Measurements from ENCODE around the gene TEX44. TPM values are rescaled to one million over a fixed set of nuclear protein-coding genes. Genes with fewer than 3 reads are reported as not detected.
"Not testable (repeated sequence)": the region's sequence is repeated elsewhere in the genome, so short reads cannot be mapped to it uniquely, and the experiment has no call there.

The TEX44 gene
- total and polyA plus RNA-seq, 3 experiments from 2014 or later = not detected

DNA sequence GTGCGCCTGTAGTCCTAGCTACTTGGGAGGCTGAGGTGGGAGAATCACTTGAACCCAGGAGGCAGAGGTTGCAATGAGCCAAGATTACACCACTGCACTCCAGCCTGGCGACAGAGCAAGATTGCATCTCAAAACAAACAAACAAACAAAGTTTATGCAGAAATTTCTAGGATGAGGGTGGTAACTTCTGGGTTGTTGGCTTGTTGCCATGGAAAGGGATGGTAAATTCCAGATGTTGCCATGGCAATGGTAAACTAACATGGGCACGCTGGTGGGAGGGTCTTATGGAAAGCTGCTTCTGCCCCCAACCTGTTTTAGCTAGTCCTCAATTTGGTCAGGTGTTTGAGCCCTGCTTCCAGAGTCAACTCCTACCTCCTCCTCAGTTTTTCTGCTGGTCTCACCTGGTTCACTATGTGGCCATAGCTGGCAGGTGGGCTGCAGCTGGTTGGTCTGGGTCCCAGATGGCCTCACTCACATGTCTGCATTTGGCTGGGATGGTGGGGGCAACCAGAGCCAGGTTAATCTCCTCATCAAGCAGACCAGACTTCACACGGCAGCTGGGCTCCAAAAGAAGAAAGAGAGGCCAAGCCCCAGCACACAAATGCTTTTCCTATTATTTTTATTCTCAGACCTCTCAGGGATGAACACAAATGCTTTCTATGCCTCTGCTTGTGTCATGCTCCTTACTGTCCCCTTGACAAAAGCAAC, 26.6 kb upstream of the TEX44 start:
- H3K4me3 Mint-ChIP-seq = no peak overlapping the region
- no peaks in the 10 kb centered on the region for H3K27me3 Mint-ChIP-seq
- no peaks in the 10 kb centered on the region for H3K36me3 Mint-ChIP-seq
- no peaks in the 10 kb centered on the region for H3K9me3 ChIP-seq (ENCODE audit: low read length)
- no peaks in the 10 kb centered on the region for H3K36me3 ChIP-seq (ENCODE audit: insufficient read depth, low read length)
- CTCF ChIA-PET = interaction anchor here (1.4 kb wide), 1 partner anchor 8 kb away, joined by 3 read pairs; no protein-coding TSS in a partner anchor
- no peak overlapping the region for H3K27ac ChIP-seq (ENCODE audit: low read depth, low read length)
- no peaks in the 10 kb centered on the region for H3K4me1 Mint-ChIP-seq
- POLR2A ChIA-PET = no interaction called here
- no peak for DNase-seq
- H3K9me3 Mint-ChIP-seq = no peaks in the 10 kb centered on the region
- H3K4me3 ChIP-seq (ENCODE audit: low read length) = no peak overlapping the region
- H3K27ac Mint-ChIP-seq = no peak overlapping the region
- no peaks in the 10 kb centered on the region for H3K27me3 ChIP-seq (ENCODE audit: insufficient read depth, low read length, poor library complexity, severe bottlenecking)
- H3K4me1 ChIP-seq (ENCODE audit: insufficient read depth, low read length) = no peaks in the 10 kb centered on the region

DNA sequence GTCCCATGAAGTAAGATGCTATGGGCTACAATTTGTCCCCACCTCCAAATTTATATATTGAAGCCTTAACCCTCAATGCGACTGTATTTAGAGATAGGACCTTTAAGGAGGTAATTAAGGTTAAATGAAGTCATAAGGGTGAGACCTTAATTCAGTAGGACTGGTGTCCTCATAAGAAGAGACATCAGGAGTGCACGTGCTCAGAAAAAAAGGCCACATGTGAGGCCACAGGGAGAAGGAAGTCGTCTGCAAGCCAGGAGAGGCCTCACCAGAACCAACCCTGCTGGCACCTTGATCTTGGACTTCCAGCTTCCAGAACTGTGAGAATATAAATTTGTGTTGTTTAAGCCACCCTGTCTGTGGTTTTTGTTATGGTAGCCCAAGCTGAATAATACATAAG, 25.5 kb upstream of the TEX44 start:
- H3K27ac ChIP-seq (ENCODE audit: low read depth, low read length) = no peak overlapping the region
- H3K4me1 ChIP-seq (ENCODE audit: insufficient read depth, low read length) = no peaks in the 10 kb centered on the region
- DNase-seq = no peak
- Mint-ChIP-seq H3K4me3 (no peak overlapping the region), H3K27ac (peak overlapping the region in 1 of 8 donors; percentile 75), H3K27me3 (no peaks in the 10 kb centered on the region), H3K4me1 (no peaks in the 10 kb centered on the region), H3K9me3 (no peaks in the 10 kb centered on the region), H3K36me3 (no peaks in the 10 kb centered on the region)
- no peaks in the 10 kb centered on the region for H3K9me3 ChIP-seq (ENCODE audit: low read length)
- no peaks in the 10 kb centered on the region for H3K27me3 ChIP-seq (ENCODE audit: insufficient read depth, low read length, poor library complexity, severe bottlenecking)
- ChIA-PET POLR2A (no interaction called here), CTCF (no interaction called here)
- no peaks in the 10 kb centered on the region for H3K36me3 ChIP-seq (ENCODE audit: insufficient read depth, low read length)
- H3K4me3 ChIP-seq (ENCODE audit: low read length) = no peak overlapping the region

- H3K4me3 ChIP-seq (ENCODE audit: low read length) = no peak overlapping the region
- no peak overlapping the region for H3K27ac ChIP-seq (ENCODE audit: low read depth, low read length)
- no peaks in the 10 kb centered on the region for H3K9me3 ChIP-seq (ENCODE audit: low read length)
- Mint-ChIP-seq H3K27me3 (no peaks in the 10 kb centered on the region), H3K4me1 (no peaks in the 10 kb centered on the region), H3K4me3 (no peak overlapping the region), H3K9me3 (no peaks in the 10 kb centered on the region), H3K27ac (no peak overlapping the region), H3K36me3 (no peaks in the 10 kb centered on the region)
- no peaks in the 10 kb centered on the region for H3K4me1 ChIP-seq (ENCODE audit: insufficient read depth, low read length)
- no peak for DNase-seq
- H3K27me3 ChIP-seq (ENCODE audit: insufficient read depth, low read length, poor library complexity, severe bottlenecking) = no peaks in the 10 kb centered on the region
- POLR2A ChIA-PET = no interaction called here
- CTCF ChIA-PET = interaction anchor here (1.4 to 1.8 kb wide), 2 partner anchors 33 to 51 kb away, joined by 3 to 6 read pairs; no protein-coding TSS in a partner anchor
- no peaks in the 10 kb centered on the region for H3K36me3 ChIP-seq (ENCODE audit: insufficient read depth, low read length)
Observed at GRCh38 chr2:231568098-231568784, 24.4 kb upstream of the TEX44 start.

DNA sequence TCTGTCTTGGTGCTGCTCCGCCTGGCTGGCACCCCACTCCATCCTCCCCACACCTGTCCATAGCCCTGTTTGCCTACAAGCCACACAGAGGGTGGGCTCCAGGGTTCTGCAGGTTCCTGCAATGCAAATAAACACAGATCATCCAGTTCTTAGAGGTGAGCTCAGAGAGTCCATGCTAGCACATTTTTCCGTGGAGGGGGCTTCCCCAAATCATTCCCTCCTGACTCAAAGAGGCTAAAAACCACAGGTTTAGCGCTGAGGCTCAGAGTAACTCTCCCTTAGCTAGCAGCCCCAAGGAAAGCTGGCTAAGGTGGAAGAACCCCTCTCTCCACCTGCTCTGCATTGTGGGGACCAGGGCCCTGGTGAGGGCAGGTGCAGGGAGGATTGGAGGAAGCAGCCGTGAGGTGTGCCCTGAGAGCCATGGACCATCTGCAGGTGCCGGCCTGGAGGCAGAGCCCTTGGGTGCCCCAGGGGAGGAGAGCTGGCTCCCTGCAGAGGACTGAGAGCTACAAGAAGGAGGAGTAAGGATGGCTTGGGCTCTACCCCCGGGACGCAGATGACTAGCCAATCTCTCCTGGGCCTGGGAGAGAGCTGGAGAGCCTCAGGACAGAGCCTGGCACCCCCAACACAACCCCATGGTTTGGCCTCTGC, 23.8 kb upstream of the TEX44 start:
- Mint-ChIP-seq H3K27ac (peak overlapping the region in 1 of 8 donors; percentile 59), H3K4me3 (no peak overlapping the region), H3K9me3 (no peaks in the 10 kb centered on the region), H3K27me3 (no peaks in the 10 kb centered on the region), H3K36me3 (no peaks in the 10 kb centered on the region), H3K4me1 (no peaks in the 10 kb centered on the region)
- H3K27ac ChIP-seq (ENCODE audit: low read depth, low read length) = no peak overlapping the region
- DNase-seq = no peak
- CTCF ChIA-PET = interaction anchor here (1.4 to 1.8 kb wide), 2 partner anchors 33 to 51 kb away, joined by 3 to 6 read pairs; no protein-coding TSS in a partner anchor
- POLR2A ChIA-PET = no interaction called here
- no peaks in the 10 kb centered on the region for H3K27me3 ChIP-seq (ENCODE audit: insufficient read depth, low read length, poor library complexity, severe bottlenecking)
- no peaks in the 10 kb centered on the region for H3K36me3 ChIP-seq (ENCODE audit: insufficient read depth, low read length)
- no peak overlapping the region for H3K4me3 ChIP-seq (ENCODE audit: low read length)
- no peaks in the 10 kb centered on the region for H3K9me3 ChIP-seq (ENCODE audit: low read length)
- no peaks in the 10 kb centered on the region for H3K4me1 ChIP-seq (ENCODE audit: insufficient read depth, low read length)

GRCh38 chr2:231570915-231571314, 21.7 kb upstream of the TEX44 start:
- peak overlapping the region in 1 of 8 donors; percentile 24 for H3K27ac Mint-ChIP-seq
- not testable (repeated sequence) for H3K36me3 ChIP-seq (ENCODE audit: insufficient read depth, low read length); H3K36me3 Mint-ChIP-seq; H3K4me1 Mint-ChIP-seq; H3K27me3 ChIP-seq (ENCODE audit: insufficient read depth, low read length, poor library complexity, severe bottlenecking); H3K27me3 Mint-ChIP-seq; H3K27ac ChIP-seq (ENCODE audit: low read depth, low read length); H3K9me3 Mint-ChIP-seq; H3K4me3 Mint-ChIP-seq; DNase-seq; H3K9me3 ChIP-seq (ENCODE audit: low read length); H3K4me1 ChIP-seq (ENCODE audit: insufficient read depth, low read length); H3K4me3 ChIP-seq (ENCODE audit: low read length)
- ChIA-PET POLR2A (interaction anchor here (0.7 kb wide), 1 partner anchor 54 kb away, joined by 6 read pairs; no protein-coding TSS in a partner anchor), CTCF (interaction anchor here (1.3 kb wide), 1 partner anchor 31 kb away, joined by 5 read pairs; no protein-coding TSS in a partner anchor)

DNA sequence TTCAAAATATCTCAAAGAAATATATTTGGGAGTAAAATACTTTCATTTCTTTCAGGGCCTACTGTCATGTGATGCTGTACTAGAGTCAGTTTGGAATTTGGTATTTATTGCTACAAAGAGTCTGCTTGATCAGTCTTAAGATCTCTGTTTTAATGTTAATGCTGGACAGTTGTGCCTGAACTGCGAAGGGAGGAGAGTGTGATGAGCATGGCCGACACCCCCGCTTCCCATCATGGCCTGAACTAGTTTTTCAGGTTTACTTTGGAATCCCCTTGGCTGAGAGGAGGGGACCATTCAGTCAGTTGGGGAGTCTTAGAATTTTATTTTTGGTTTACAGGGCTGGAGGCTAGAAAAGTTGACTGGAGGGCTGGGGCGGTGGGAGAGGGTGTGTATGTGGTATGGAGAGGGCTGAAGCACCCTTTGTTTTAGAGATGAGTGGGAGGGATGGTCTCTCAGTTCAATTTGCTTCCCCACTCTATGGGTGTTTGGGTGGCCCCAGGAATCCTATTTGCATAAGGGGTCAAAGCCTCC, 20.9 kb upstream of the TEX44 start:
- Mint-ChIP-seq H3K27me3 (peaks cover 0 to 2% of the 10 kb centered on the region in 2 donors), H3K9me3 (no peaks in the 10 kb centered on the region), H3K36me3 (no peaks in the 10 kb centered on the region), H3K27ac (peak overlapping the region in 1 of 8 donors; percentile 84), H3K4me3 (no peak overlapping the region), H3K4me1 (no peaks in the 10 kb centered on the region)
- no peaks in the 10 kb centered on the region for H3K9me3 ChIP-seq (ENCODE audit: low read length)
- H3K27ac ChIP-seq (ENCODE audit: low read depth, low read length) = no peak overlapping the region
- H3K4me3 ChIP-seq (ENCODE audit: low read length) = no peak overlapping the region
- H3K27me3 ChIP-seq (ENCODE audit: insufficient read depth, low read length, poor library complexity, severe bottlenecking) = no peaks in the 10 kb centered on the region
- POLR2A ChIA-PET = no interaction called here
- no peaks in the 10 kb centered on the region for H3K4me1 ChIP-seq (ENCODE audit: insufficient read depth, low read length)
- no peaks in the 10 kb centered on the region for H3K36me3 ChIP-seq (ENCODE audit: insufficient read depth, low read length)
- CTCF ChIA-PET = interaction anchor here (0.5 to 1.4 kb wide), 5 partner anchors 13 to 89 kb away, joined by 3 to 5 read pairs (median 3); no protein-coding TSS in a partner anchor
- no peak for DNase-seq

GRCh38 chr2:231573096-231573495, 19.6 kb upstream of the TEX44 start:
- H3K4me1 ChIP-seq (ENCODE audit: insufficient read depth, low read length) = no peaks in the 10 kb centered on the region
- Mint-ChIP-seq H3K4me3 (no peak overlapping the region), H3K27ac (no peak overlapping the region), H3K4me1 (no peaks in the 10 kb centered on the region), H3K27me3 (peaks cover 0 to 2% of the 10 kb centered on the region in 2 donors), H3K36me3 (no peaks in the 10 kb centered on the region), H3K9me3 (no peaks in the 10 kb centered on the region)
- no peak for DNase-seq
- H3K27ac ChIP-seq (ENCODE audit: low read depth, low read length) = no peak overlapping the region
- ChIA-PET CTCF (interaction anchor here (0.7 to 1.4 kb wide), 2 partner anchors 90 to 97 kb away, joined by 3 to 4 read pairs; no protein-coding TSS in a partner anchor), POLR2A (no interaction called here)
- H3K27me3 ChIP-seq (ENCODE audit: insufficient read depth, low read length, poor library complexity, severe bottlenecking) = no peaks in the 10 kb centered on the region
- no peak overlapping the region for H3K4me3 ChIP-seq (ENCODE audit: low read length)
- H3K36me3 ChIP-seq (ENCODE audit: insufficient read depth, low read length) = no peaks in the 10 kb centered on the region
- H3K9me3 ChIP-seq (ENCODE audit: low read length) = no peaks in the 10 kb centered on the region

All from CD8-positive, alpha-beta memory T cell (primary cell).